NK-92 (cell line): ENCODE results near the gene BCAM.
"Not testable (repeated sequence)": the region's sequence is repeated elsewhere in the genome, so short reads cannot be mapped to it uniquely, and the experiment has no call there.

Source experiments
- DNase-seq: peaks from one replicate; lab custom pipeline; 2025; ENCODE audit not compliant: unreplicated experiment; lab: John Stamatoyannopoulos, UW

The BCAM gene

GRCh38 chr19:44848036-44848811, 39.3 kb downstream of the BCAM start:
- no peak for DNase-seq

- no peak for DNase-seq
Observed at GRCh38 chr19:44848812-44849447, 40.0 kb downstream of the BCAM start.

DNA sequence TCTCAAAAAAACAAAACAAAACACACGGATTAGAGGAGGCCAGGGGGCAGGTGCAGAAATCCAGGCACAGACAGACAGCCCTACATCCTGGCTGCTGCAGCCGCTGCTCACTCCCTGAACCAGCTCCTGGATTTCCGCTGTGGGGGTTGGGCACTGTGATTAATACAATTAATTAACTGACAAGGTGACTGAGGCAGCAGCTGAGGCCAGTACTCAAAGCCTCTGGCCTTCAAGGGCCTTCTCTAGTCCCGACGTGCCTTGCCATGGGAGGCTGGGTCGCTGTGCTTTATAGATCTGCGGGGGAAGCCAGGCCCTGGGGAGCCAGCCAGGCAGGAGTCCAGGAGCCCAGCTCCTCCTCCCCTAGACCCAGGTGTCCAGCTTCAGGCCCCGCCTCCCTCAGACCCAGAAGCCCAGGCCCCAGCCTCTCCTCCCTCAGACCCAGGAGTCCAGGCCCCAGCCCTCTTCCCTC, 41.8 kb downstream of the BCAM start:
- DNase-seq: no peak

DNA sequence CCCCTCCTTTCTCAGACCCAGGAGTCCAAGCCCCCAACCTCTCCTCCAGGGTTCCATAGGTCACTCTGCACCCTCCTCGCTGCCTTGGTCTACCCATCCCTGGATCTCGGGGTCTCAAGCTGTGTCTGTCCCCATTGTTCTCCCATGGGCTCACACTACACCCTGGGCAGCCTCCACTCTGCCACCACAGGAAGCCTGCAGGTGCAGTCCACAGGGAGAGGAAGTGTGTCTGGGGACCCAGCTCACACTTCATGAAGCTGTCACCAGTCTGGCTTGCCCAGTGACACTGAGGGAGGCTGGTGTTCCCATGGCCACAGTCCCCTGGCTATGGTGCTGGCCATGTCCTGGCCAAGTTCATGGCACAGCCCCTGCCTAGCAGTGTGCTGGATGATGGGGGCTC, 42.5 kb downstream of the BCAM start:
- DNase-seq: no peak

DNA sequence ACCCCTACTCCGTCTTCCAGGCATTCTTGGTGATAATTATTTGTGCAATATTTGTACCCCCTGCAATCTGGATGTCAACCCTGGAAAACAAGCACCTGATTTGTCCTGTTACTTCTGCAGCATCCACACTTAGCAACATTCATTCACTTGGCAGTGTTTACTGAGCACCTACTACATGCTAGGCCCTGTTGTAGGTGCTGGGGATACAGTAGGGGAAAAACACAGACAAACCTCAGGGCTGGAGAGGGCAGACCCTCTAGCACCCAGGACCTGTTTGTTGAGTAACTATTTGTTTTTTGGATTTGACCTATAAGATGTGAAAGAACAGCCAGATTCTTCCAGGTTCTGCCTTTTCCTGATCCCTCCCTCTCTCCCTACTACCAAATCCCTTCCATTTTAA, 46.7 kb downstream of the BCAM start:
- DNase-seq: no peak

DNA sequence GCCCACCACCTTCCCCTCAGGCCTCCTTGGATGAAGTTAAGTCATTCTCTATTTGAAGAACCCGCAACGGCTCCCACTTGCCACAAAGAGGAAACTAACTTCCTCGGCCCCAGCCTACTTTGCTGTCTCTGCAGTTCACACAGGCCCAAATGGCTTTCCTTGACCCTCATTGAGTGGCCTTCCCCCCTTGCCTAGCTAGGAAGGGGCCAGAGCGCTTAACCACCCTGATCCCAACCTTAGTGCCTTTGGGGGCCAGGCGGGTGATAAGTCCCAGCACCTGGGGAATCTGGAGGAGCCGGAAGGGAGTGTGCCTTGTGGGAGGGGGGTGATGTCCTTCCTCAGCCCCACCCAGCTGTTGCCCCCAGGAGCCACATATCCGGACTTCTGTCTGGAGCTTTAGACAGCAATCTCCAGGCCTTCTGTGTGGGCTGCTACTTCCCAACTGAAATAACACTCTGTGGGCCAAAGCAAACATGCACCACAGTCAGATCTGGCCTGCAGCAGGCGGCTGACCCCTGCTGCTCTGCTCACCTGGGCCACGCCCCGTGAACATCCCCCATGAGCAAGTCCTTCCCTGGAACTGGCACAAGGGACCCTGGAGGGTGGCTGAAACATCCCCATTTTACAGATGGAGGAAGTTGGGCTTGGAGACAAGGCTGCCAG, 47.6 kb downstream of the BCAM start:
- DNase-seq: no peak

GRCh38 chr19:44857837-44858236, 48.9 kb downstream of the BCAM start:
- no peak for DNase-seq

DNA sequence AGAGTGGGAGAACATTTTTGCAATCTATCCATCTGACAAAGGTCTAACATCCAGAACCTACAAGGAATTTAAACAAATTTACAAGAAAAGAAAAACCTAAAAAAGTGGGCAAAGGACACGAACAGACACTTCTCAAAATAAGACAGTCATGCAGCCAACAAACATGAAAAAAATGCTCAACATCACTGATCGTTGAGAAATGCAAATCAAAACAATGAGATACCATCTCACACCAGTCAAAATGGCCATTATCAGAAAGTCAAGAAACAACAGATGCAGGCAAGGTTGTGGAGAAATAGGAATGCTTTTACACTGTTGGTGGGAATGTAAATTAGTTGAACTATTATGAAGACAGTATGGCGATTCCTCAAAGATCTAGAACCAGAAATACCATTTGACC, 52.7 kb downstream of the BCAM start:
- not testable (repeated sequence) for DNase-seq

DNA sequence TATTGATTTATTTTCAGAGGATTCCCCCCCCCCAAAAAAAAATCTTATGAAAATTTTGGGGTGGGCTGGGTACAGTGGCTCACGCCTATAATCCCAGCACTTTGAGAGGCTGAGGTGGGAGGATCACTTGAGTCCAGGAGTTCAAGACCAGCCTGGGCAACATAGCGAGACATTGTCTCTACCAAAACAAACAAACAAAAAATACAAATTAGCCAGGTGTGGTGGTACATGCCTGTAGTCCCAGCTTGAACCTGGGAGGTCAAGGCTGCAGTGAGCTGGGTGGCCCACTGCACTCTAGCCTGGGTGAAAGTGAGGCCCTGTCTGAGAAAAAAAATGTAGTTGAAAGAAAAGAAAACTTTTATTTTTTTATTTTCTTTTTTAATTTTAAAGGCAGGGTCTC, 55.1 kb downstream of the BCAM start:
- DNase-seq: no peak

DNA sequence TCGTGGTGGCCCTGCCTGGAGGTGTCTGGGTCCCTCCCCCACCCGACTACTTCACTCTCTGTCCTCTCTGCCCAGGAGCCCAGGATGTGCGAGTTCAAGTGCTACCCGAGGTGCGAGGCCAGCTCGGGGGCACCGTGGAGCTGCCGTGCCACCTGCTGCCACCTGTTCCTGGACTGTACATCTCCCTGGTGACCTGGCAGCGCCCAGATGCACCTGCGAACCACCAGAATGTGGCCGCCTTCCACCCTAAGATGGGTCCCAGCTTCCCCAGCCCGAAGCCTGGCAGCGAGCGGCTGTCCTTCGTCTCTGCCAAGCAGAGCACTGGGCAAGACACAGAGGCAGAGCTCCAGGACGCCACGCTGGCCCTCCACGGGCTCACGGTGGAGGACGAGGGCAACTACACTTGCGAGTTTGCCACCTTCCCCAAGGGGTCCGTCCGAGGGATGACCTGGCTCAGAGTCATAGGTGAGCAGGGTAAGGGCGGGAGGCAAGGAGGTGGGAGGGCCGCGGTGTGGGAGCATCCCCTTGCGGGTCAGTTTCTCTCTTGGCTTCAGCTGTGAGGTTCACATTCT, 56.4 kb downstream of the BCAM start:
- no peak for DNase-seq

GRCh38 chr19:44866664-44867063, 57.8 kb downstream of the BCAM start:
- no peak for DNase-seq

DNA sequence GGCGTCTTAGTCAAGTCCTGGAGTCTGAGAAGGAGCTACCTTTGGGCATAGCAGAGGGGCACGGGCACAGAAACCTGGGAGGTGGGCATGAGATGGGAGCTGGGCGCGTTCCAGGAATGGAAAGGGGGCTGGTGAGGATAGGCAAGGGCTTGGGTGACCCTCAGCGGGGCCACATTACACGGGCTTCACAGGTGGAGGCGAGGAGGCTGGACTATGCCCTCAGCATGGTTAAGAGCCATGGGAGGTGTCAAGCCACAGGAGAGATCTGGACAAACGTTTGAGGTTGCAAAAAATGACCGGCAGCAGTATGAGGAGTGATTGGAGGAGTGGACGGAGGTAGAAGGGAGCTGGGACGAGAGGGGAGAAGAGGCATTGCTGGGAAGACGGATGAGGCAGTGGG, 58.7 kb downstream of the BCAM start:
- no peak for DNase-seq

DNA sequence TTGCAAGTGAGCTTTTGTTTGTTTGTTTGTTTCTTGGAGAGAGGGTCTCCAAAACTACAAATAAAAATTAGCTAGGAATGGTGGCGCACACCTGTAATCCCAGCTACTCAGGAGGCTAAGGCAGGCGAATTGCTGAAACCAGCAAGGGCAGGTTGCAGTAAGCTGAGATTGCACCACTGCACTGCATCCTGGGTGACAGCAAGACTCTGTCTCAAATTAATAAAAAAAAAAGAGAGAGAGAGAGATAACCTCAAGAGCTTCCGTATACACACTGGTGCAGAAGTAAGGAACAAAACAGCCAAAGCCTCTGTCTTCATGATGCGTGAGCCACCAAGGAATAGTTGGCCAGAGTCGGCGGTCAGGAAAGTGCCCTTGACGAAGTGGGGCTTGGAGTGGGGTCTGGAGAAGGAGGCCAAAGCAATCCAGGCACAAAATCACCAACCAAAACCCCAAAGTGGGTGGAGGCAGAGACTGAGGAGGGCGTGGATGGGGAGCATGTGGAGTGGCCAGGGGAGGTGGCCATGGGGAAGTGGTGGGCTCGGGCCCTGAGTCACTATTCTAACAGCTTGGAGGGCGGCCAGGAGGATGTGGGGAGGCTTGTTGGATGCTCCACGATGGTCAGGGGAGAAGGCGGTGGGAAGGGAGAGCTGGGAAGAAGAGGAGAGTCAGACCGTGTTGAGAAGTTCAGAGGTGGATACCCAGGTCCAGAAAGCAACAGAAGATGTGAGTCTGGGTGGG, 61.0 kb downstream of the BCAM start:
- DNase-seq: no peak
